Progenitor cell of endocrine pancreas (in vitro differentiated cells): ENCODE data around the gene FOXRED2. TPM values are rescaled to one million over a fixed set of nuclear protein-coding genes. Genes with fewer than 3 reads are reported as not detected.

ENCODE experiments used
- DNase-seq: peaks from one replicate; pipeline ENCODE4 v3.0.0; 2021; ENCODE audit warnings: low spot score; ENCODE audit not compliant: unreplicated experiment
- H3K27ac Mint-ChIP-seq: 2 replicates; pipeline ENCODE4 v1.8.0; 2021; ENCODE audit warnings: mild to moderate bottlenecking, moderate library complexity, mixed read lengths
- H3K27me3 Mint-ChIP-seq: 2 replicates; pipeline ENCODE4 v1.8.0; 2021; ENCODE audit warnings: mixed read lengths
- H3K36me3 Mint-ChIP-seq: 2 replicates; pipeline ENCODE4 v1.8.0; 2022; ENCODE audit warnings: mixed read lengths; ENCODE audit not compliant: insufficient read depth
- H3K4me1 Mint-ChIP-seq: 2 replicates; pipeline ENCODE4 v1.8.0; 2021; ENCODE audit warnings: low read depth, mixed read lengths
- H3K4me3 Mint-ChIP-seq: 2 replicates; pipeline ENCODE4 v1.8.0; 2021; ENCODE audit warnings: low read depth, mild to moderate bottlenecking, moderate library complexity, mixed read lengths
- H3K9me3 Mint-ChIP-seq: 2 replicates; pipeline ENCODE4 v1.8.0; 2021; ENCODE audit warnings: low read depth, mixed read lengths
- total RNA-seq: library from RNA; stranded (reverse); gene quantifications from 2 replicates; pipeline ENCODE4 v1.2.1, GENCODE V29; 2021
- TF ChIP-seq, protein P1 (sequence below): fragments of 200-600 bp; sonication (generic); IDR thresholded peaks from one replicate; pipeline ENCODE4 v1.5.0; 2021; ENCODE audit warnings: antibody characterized with exemption, mild to moderate bottlenecking; ENCODE audit not compliant: unreplicated experiment

Gene FOXRED2
- total RNA-seq, 1 donor from 2014 or later, result 23.5 TPM

GRCh38 chr22:36469094-36469710 is 37.6 kb downstream of the FOXRED2 start:
- Mint-ChIP-seq H3K27me3 (no peaks in the 10 kb centered on the region), H3K4me1 (no peaks in the 10 kb centered on the region), H3K27ac (peak overlapping the region; percentile 29), H3K9me3 (no peaks in the 10 kb centered on the region), H3K4me3 (no peak overlapping the region), H3K36me3 (no peaks in the 10 kb centered on the region)
- no peak for DNase-seq
- TF ChIP-seq, protein P1, sequence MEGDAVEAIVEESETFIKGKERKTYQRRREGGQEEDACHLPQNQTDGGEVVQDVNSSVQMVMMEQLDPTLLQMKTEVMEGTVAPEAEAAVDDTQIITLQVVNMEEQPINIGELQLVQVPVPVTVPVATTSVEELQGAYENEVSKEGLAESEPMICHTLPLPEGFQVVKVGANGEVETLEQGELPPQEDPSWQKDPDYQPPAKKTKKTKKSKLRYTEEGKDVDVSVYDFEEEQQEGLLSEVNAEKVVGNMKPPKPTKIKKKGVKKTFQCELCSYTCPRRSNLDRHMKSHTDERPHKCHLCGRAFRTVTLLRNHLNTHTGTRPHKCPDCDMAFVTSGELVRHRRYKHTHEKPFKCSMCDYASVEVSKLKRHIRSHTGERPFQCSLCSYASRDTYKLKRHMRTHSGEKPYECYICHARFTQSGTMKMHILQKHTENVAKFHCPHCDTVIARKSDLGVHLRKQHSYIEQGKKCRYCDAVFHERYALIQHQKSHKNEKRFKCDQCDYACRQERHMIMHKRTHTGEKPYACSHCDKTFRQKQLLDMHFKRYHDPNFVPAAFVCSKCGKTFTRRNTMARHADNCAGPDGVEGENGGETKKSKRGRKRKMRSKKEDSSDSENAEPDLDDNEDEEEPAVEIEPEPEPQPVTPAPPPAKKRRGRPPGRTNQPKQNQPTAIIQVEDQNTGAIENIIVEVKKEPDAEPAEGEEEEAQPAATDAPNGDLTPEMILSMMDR, result no peak

DNA sequence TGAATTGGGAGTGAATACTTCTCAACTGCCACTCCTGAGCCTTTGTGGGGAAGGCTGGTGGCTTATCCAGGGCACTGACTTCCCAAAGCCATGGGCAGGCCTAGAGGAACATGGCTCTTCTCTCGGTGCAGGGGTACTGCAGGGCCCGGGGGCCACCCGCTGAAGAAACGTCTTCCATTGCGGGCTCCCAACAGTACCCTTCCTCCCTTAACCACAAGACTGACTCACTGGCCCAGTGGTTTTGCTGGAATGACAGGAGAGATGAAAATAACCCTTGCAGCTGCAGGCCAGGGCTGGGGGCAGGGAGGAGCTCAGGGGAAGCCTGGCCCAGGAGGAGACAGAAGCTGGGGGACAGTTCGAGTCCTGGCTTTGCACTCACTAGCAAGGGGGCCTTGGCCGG is 38.9 kb downstream of the FOXRED2 start:
- Mint-ChIP-seq H3K27me3 (no peaks in the 10 kb centered on the region), H3K4me3 (no peak overlapping the region), H3K9me3 (no peaks in the 10 kb centered on the region), H3K27ac (no peak overlapping the region), H3K36me3 (no peaks in the 10 kb centered on the region), H3K4me1 (no peaks in the 10 kb centered on the region)
- TF ChIP-seq, protein P1, result no peak
- DNase-seq, result no peak

- Mint-ChIP-seq H3K27me3 (no peaks in the 10 kb centered on the region), H3K27ac (peak overlapping the region; percentile 49), H3K4me1 (peaks cover 3% of the 10 kb centered on the region), H3K9me3 (no peaks in the 10 kb centered on the region), H3K36me3 (no peaks in the 10 kb centered on the region), H3K4me3 (no peak overlapping the region)
- TF ChIP-seq, protein P1, result no peak
- DNase-seq, result no peak
These were observed 39.6 kb downstream of the FOXRED2 start for GRCh38 chr22:36467042-36467810.

- H3K9me3 Mint-ChIP-seq, result no peaks in the 10 kb centered on the region
- H3K27ac Mint-ChIP-seq, result peak overlapping the region; percentile 65
- H3K27me3 Mint-ChIP-seq, result no peaks in the 10 kb centered on the region
- DNase-seq, result no peak
- TF ChIP-seq, protein P1, result no peak
- peaks cover 7% of the 10 kb centered on the region for H3K4me1 Mint-ChIP-seq
- no peak overlapping the region for H3K4me3 Mint-ChIP-seq
- H3K36me3 Mint-ChIP-seq, result no peaks in the 10 kb centered on the region
These were observed 40.6 kb downstream of the FOXRED2 start for GRCh38 chr22:36466258-36466657.

DNA sequence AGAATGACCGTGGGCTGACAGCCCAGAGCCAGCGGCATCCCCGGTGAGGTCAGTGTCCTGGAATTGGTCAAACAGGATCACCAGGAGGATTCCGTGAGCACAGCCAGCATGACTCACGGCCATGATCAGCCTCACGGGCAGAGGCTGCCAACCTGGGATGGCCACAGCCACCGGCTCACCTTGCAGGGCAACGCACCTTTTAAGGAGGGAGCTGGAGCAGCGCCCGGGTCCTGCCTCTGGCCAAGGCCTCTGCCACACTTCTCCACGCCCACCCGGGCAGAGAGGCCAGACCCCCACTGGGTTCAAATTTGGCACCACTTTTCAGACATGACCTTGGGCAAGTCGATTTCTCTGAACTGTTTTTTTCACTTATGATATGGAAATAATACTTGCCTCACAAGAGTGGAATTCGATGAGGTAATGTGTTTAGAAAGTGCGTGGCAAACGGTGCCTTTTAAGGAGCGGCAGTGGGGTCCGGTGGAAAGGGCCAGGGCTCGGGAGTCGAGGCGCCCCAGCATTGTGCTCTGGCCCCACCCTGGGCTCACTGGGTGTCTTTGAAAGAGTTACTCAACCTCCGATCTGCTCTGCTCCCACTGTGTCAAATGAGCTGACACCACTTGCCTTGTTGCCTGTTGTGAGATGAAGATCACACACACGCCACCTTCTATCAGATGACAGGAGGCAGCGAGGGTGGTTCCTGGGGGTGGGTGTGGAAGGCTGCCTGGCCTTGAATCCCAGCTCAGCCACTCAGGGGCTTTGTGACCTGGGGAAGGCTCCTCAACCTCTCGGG is 41.4 kb downstream of the FOXRED2 start:
- H3K9me3 Mint-ChIP-seq, result no peaks in the 10 kb centered on the region
- peaks cover 9% of the 10 kb centered on the region for H3K4me1 Mint-ChIP-seq
- no peak for DNase-seq
- H3K4me3 Mint-ChIP-seq, result no peak overlapping the region
- H3K27ac Mint-ChIP-seq, result peak overlapping the region; percentile 85
- TF ChIP-seq, protein P1, result no peak
- no peaks in the 10 kb centered on the region for H3K27me3 Mint-ChIP-seq
- H3K36me3 Mint-ChIP-seq, result no peaks in the 10 kb centered on the region
